ENCODE measurements around the gene TMA7B. TPM values are rescaled to one million over a fixed set of nuclear protein-coding genes. Genes with fewer than 3 reads are reported as not detected.

Gene TMA7B
- total and polyA plus RNA-seq, 2 of the 4 experiments (the other 2 are of a cell fraction): not detected

- H3K27ac ChIP-seq (ENCODE audit: insufficient read depth, low read length): no peak overlapping the region
Observed at GRCh38 chr22:39952347-39952746, 7.8 kb upstream of the TMA7B start.

More at GRCh38 chr22:39952347-39952746, 7.8 kb upstream of the TMA7B start:
- Histone ChIP-seq H4K20me1 (ENCODE audit: insufficient read depth, low read length) (no peaks in the 10 kb centered on the region), H3K4me2 (ENCODE audit: low read depth, low read length) (no peak overlapping the region), H3K14ac (replicated peaks; ENCODE audit: low read depth, low read length) (no peak overlapping the region), H3K36me3 (ENCODE audit: control insufficient read depth, insufficient read depth, low read length) (no peaks in the 10 kb centered on the region), H3K9ac (ENCODE audit: low read depth, low read length) (no peak overlapping the region), H2AFZ (replicated peaks; ENCODE audit: low read length, poor library complexity) (no peak overlapping the region), H4K5ac (ENCODE audit: low read depth, low read length) (no peak overlapping the region), H2AK5ac (ENCODE audit: low read depth, low read length) (no peak overlapping the region), H2BK5ac (ENCODE audit: low read depth, low read length, poor library complexity, severe bottlenecking) (no peak overlapping the region), H3K27me3 (ENCODE audit: control insufficient read depth, insufficient read depth, low read length) (peaks cover 39% of the 10 kb centered on the region), H3K56ac (ENCODE audit: extremely low read depth, insufficient read depth, low read length) (no peak overlapping the region), H2BK120ac (ENCODE audit: low read depth, low read length) (no peak overlapping the region), H4K8ac (ENCODE audit: low read depth in 2 of 2, low read length in 2 of 2) (no peak overlapping the region), H2BK20ac (ENCODE audit: low read depth, low read length) (no peak overlapping the region), H2BK15ac (ENCODE audit: low read depth, low read length) (no peak overlapping the region), H3K79me1 (ENCODE audit: low read depth in 1 of 2, low read length in 2 of 2) (no peaks in the 10 kb centered on the region), H3K18ac (ENCODE audit: low read depth, low read length) (no peak overlapping the region), H3K9me3 (ENCODE audit: control insufficient read depth, insufficient read depth, low read length) (no peaks in the 10 kb centered on the region), H3K4me3 (ENCODE audit: insufficient read depth, low read depth, low read length) (no peak overlapping the region), H3K4ac (ENCODE audit: low read depth, low read length) (no peak overlapping the region), H3K9me1 (ENCODE audit: insufficient read depth, low read length) (0 out of 2 replicates have a peak, but pooled peaks cover 2% of the 10 kb centered on the region), H2AK9ac (replicated peaks; ENCODE audit: low read depth, low read length, poor library complexity) (no peak overlapping the region), H3K4me1 (ENCODE audit: control insufficient read depth, insufficient read depth, low read length) (peaks cover 2% of the 10 kb centered on the region; the same call in 1 of the 2 replicates), H4K91ac (ENCODE audit: insufficient read depth, low read depth, low read length) (no peak overlapping the region), H3K23ac (ENCODE audit: low read depth, low read length) (no peak overlapping the region)
- no peak for DNase-seq
- ATAC-seq (ENCODE audit: low read depth): no peak
- dilution Hi-C loops (cut with HindIII; ENCODE audit: low sequenced_read_pairs, unreplicated experiment) (no loop called here), in situ Hi-C loops (cut with MboI; ENCODE audit: low sequenced_read_pairs) (no loop called here), intact Hi-C loops (cut with micrococcal nuclease) (no loop called here)
- no TSS peak for BruUV-seq (replicated peaks)
- CTCF ChIA-PET: no interaction called here
- no CpG with 5 or more reads among the region's 6 CpGs for WGBS, 2 experiments (ENCODE audit: extremely low coverage in 2 of 2, insufficient read length in 1 of 2)
- POLR2A ChIA-PET (ENCODE audit: unreplicated experiment): no interaction called here
- TF ChIP-seq FOS (IDR thresholded peaks at IDR 0.05; ENCODE audit: low read depth, low read length) (no peak), ELK1 (IDR thresholded peaks at IDR 0.05; ENCODE audit: borderline replicate concordance, low read depth, low read length) (no peak), CEBPB (IDR thresholded peaks at IDR 0.05; ENCODE audit: low read depth, low read length) (no peak), MAZ (IDR thresholded peaks at IDR 0.05; ENCODE audit: borderline replicate concordance, low read depth, low read length) (no peak)
